ENCODE data around the gene PTPDC1.

The PTPDC1 gene

GRCh38 chr9:94148419-94148818, 64.2 kb downstream of the PTPDC1 start:
- H3K4me3 ChIP-seq (ENCODE audit: control insufficient read depth, low read depth, low read length): no peak overlapping the region
- no peak for TF ChIP-seq CTCF (IDR thresholded peaks at IDR 0.05; ENCODE audit: control insufficient read depth, insufficient read depth, low read depth, low read length, missing control alignments)

GRCh38 chr9:94149696-94150095, 65.4 kb downstream of the PTPDC1 start:
- no peak for TF ChIP-seq CTCF (IDR thresholded peaks at IDR 0.05; ENCODE audit: control insufficient read depth, insufficient read depth, low read depth, low read length, missing control alignments)
- no peak for DNase-seq (ENCODE audit: low read depth)
- no peak overlapping the region for H3K4me3 ChIP-seq (ENCODE audit: control insufficient read depth, low read depth, low read length)

More at GRCh38 chr9:94148419-94148818, 64.2 kb downstream of the PTPDC1 start:
- DNase-seq (ENCODE audit: low read depth): no peak

GRCh38 chr9:94150279-94150828, 66.1 kb downstream of the PTPDC1 start:
- DNase-seq (ENCODE audit: low read depth): no peak
- TF ChIP-seq CTCF (IDR thresholded peaks at IDR 0.05; ENCODE audit: control insufficient read depth, insufficient read depth, low read depth, low read length, missing control alignments): no peak

GRCh38 chr9:94150890-94151650, 66.8 kb downstream of the PTPDC1 start:
- H3K4me3 ChIP-seq (ENCODE audit: control insufficient read depth, low read depth, low read length): no peak overlapping the region
- no peak for TF ChIP-seq CTCF (IDR thresholded peaks at IDR 0.05; ENCODE audit: control insufficient read depth, insufficient read depth, low read depth, low read length, missing control alignments)
- no peak for DNase-seq (ENCODE audit: low read depth)

More at GRCh38 chr9:94150279-94150828, 66.1 kb downstream of the PTPDC1 start:
- H3K4me3 ChIP-seq (ENCODE audit: control insufficient read depth, low read depth, low read length): no peak overlapping the region

- H3K4me3 ChIP-seq (ENCODE audit: control insufficient read depth, low read depth, low read length): no peak overlapping the region
- TF ChIP-seq CTCF (IDR thresholded peaks at IDR 0.05; ENCODE audit: control insufficient read depth, insufficient read depth, low read depth, low read length, missing control alignments): no peak
- no peak for DNase-seq (ENCODE audit: low read depth)
Observed at GRCh38 chr9:94153905-94154304, 69.6 kb downstream of the PTPDC1 start.

- no peak overlapping the region for H3K4me3 ChIP-seq (ENCODE audit: control insufficient read depth, low read depth, low read length)
- no peak for TF ChIP-seq CTCF (IDR thresholded peaks at IDR 0.05; ENCODE audit: control insufficient read depth, insufficient read depth, low read depth, low read length, missing control alignments)
- no peak for DNase-seq (ENCODE audit: low read depth)
Observed at GRCh38 chr9:94156348-94157049, 72.2 kb downstream of the PTPDC1 start.

All from AG09309 (cell line).